Thymus (tissue), 11 donors: Measurements from ENCODE around the gene KRT5. TPM values are rescaled to one million over a fixed set of nuclear protein-coding genes. Genes with fewer than 3 reads are reported as not detected.

Experiments used
- DNase-seq, 9 donors: peaks; one replicate each; pipeline ENCODE4 v3.0.0-alpha.2; 2013; ENCODE audit warnings: low spot score in 9 of 9, low read depth in 6 of 9, missing footprints in 1 of 9
- H3K27ac ChIP-seq, 2 donors: one replicate each; pipeline ENCODE4 v1.5.1; 2013; ENCODE audit warnings: control low read depth in 1 of 2, low read depth in 1 of 2, low read length in 1 of 2, mild to moderate bottlenecking in 1 of 2, moderate library complexity in 1 of 2
- H3K27me3 ChIP-seq, 2 donors: one replicate each; pipeline ENCODE4 v1.5.1; 2013; ENCODE audit warnings: low read length in 1 of 2; ENCODE audit not compliant: control insufficient read depth in 2 of 2, insufficient read depth in 1 of 2
- H3K36me3 ChIP-seq, 2 donors: one replicate each; pipeline ENCODE4 v1.5.1; 2013; ENCODE audit warnings: low read length in 1 of 2, mild to moderate bottlenecking in 1 of 2, moderate library complexity in 1 of 2; ENCODE audit not compliant: control insufficient read depth in 2 of 2, insufficient read depth in 2 of 2
- H3K4me1 ChIP-seq, 2 donors: one replicate each; pipeline ENCODE4 v1.5.1; 2013; ENCODE audit warnings: low read length in 2 of 2; ENCODE audit not compliant: control insufficient read depth in 2 of 2, insufficient read depth in 2 of 2
- H3K4me3 ChIP-seq, 2 donors: one replicate each; pipeline ENCODE4 v1.5.1; 2013; ENCODE audit warnings: low read length in 2 of 2, control low read depth in 1 of 2, mild to moderate bottlenecking in 1 of 2
- H3K9me3 ChIP-seq, 2 donors: one replicate each; pipeline ENCODE4 v1.5.1; 2013; ENCODE audit warnings: low read length in 1 of 2, mild to moderate bottlenecking in 1 of 2; ENCODE audit not compliant: control insufficient read depth in 2 of 2, insufficient read depth in 1 of 2
- WGBS: extraction: QIAGEN DNeasy Blood & Tissue Kit; methylation state at CpG from one replicate; pipeline ENCODE4 v1.1.7; 2013; 5-methylcytosine and 5-hydroxymethylcytosine counted together
- polyA plus RNA-seq: library from polyadenylated mRNA; stranded (reverse); fragments of 200-250 nt; gene quantifications from one replicate; pipeline ENCODE4 v1.2.3, GENCODE V29; 2013
- total RNA-seq: library from RNA; stranded (reverse); fragments of 120-200 nt; gene quantifications from one replicate; pipeline ENCODE4 v1.2.4, GENCODE V29; 2013
- donor health status: healthy.

The KRT5 gene
- total and polyA plus RNA-seq, 2 donors: 326 to 1,023 TPM

- Histone ChIP-seq H3K9me3 (no peaks in the 10 kb centered on the region), H3K27ac (peak overlapping the region in 1 of 2 donors; percentile 60), H3K36me3 (peaks cover 0 to 5% of the 10 kb centered on the region in 2 donors), H3K27me3 (no peaks in the 10 kb centered on the region), H3K4me1 (peaks cover 0 to 19% of the 10 kb centered on the region in 2 donors), H3K4me3 (peak overlapping the region; percentile 20 to 34)
- 87% methylated on average over 8 of the region's 8 CpGs for WGBS
- no peak for DNase-seq
Observed at GRCh38 chr12:52518574-52519386, 1.4 kb downstream of the KRT5 start.

GRCh38 chr12:52517888-52518287 lies 2.3 kb downstream of the KRT5 start:
- Histone ChIP-seq H3K9me3 (no peaks in the 10 kb centered on the region), H3K4me1 (peaks cover 0 to 16% of the 10 kb centered on the region in 2 donors), H3K36me3 (peaks cover 0 to 5% of the 10 kb centered on the region in 2 donors), H3K27ac (no peak overlapping the region), H3K4me3 (peak overlapping the region in 1 of 2 donors; percentile 34), H3K27me3 (no peaks in the 10 kb centered on the region)
- no peak for DNase-seq
- 91% methylated on average over 5 of the region's 5 CpGs for WGBS

- 94% methylated on average over 14 of the region's 14 CpGs for WGBS
- Histone ChIP-seq H3K27me3 (no peaks in the 10 kb centered on the region), H3K4me3 (peak overlapping the region in 1 of 2 donors; percentile 12), H3K4me1 (peaks cover 0 to 11% of the 10 kb centered on the region in 2 donors), H3K27ac (peak overlapping the region in 1 of 2 donors; percentile 25), H3K9me3 (no peaks in the 10 kb centered on the region), H3K36me3 (peaks cover 0 to 5% of the 10 kb centered on the region in 2 donors)
- no peak for DNase-seq
Observed at GRCh38 chr12:52517005-52517835, 3.0 kb downstream of the KRT5 start.

- Histone ChIP-seq H3K36me3 (peaks cover 0 to 5% of the 10 kb centered on the region in 2 donors), H3K27me3 (no peaks in the 10 kb centered on the region), H3K4me1 (peaks cover 0 to 4% of the 10 kb centered on the region in 2 donors), H3K4me3 (no peak overlapping the region), H3K9me3 (no peaks in the 10 kb centered on the region), H3K27ac (peak overlapping the region in 1 of 2 donors; percentile 25)
- DNase-seq: no peak
- WGBS: 92% methylated on average over 15 of the region's 15 CpGs
Observed at GRCh38 chr12:52515927-52516831, 4.0 kb downstream of the KRT5 start.

- Histone ChIP-seq H3K4me1 (no peaks in the 10 kb centered on the region), H3K27ac (no peak overlapping the region), H3K4me3 (no peak overlapping the region), H3K9me3 (no peaks in the 10 kb centered on the region), H3K36me3 (peaks cover 0 to 5% of the 10 kb centered on the region in 2 donors), H3K27me3 (no peaks in the 10 kb centered on the region)
- 94% methylated on average over 1 of the region's 1 CpG for WGBS
- no peak for DNase-seq
Observed at GRCh38 chr12:52515319-52515646, 4.9 kb downstream of the KRT5 start.

- 95% methylated on average over 14 of the region's 14 CpGs for WGBS
- H3K9me3 ChIP-seq: no peaks in the 10 kb centered on the region
- peaks cover 0 to 5% of the 10 kb centered on the region in 2 donors for H3K36me3 ChIP-seq
- no peak overlapping the region for H3K4me3 ChIP-seq
- DNase-seq: no peak
- no peaks in the 10 kb centered on the region for H3K27me3 ChIP-seq
- H3K27ac ChIP-seq: no peak overlapping the region
- H3K4me1 ChIP-seq: no peaks in the 10 kb centered on the region
Observed at GRCh38 chr12:52514471-52515318, 5.5 kb downstream of the KRT5 start.

- Histone ChIP-seq H3K27me3 (no peaks in the 10 kb centered on the region), H3K9me3 (no peaks in the 10 kb centered on the region), H3K4me1 (no peaks in the 10 kb centered on the region), H3K36me3 (peaks cover 0 to 5% of the 10 kb centered on the region in 2 donors), H3K4me3 (no peak overlapping the region), H3K27ac (peak overlapping the region in 1 of 2 donors; percentile 3)
- 89% methylated on average over 6 of the region's 6 CpGs for whole genome bisulfite sequencing
- DNase-seq: no peak
Observed at GRCh38 chr12:52513736-52514135, 6.5 kb downstream of the KRT5 start.

GRCh38 chr12:52508211-52508610 lies 12.0 kb downstream of the KRT5 start:
- no peak for DNase-seq
- peaks cover 0 to 2% of the 10 kb centered on the region in 2 donors for H3K27me3 ChIP-seq
- no peak overlapping the region for H3K27ac ChIP-seq
- H3K4me3 ChIP-seq: no peak overlapping the region
- H3K4me1 ChIP-seq: no peaks in the 10 kb centered on the region
- WGBS: 91% methylated on average over 5 of the region's 5 CpGs
- no peaks in the 10 kb centered on the region for H3K36me3 ChIP-seq
- no peaks in the 10 kb centered on the region for H3K9me3 ChIP-seq
